ENCODE results near the gene ING3.
A peak's percentile ranks its signal among the peaks of the same experiment; 100 is the strongest.

ING3 gene

GRCh38 chr7:120988591-120989256 is 38.1 kb downstream of the ING3 start, which contains the start of gene CPED1:
Gene CPED1, plus strand, starts transcription at chr7:120988711. Its CDS starts 911 bp downstream, at chr7:120989622.
- peak in 1 of 2 donors; percentile 5 for DNase-seq (ENCODE audit: low read depth in 1 of 2, low spot score in 1 of 2)

- no peak for DNase-seq (ENCODE audit: low read depth in 1 of 2, low spot score in 1 of 2)
Measured at GRCh38 chr7:120989257-120990220, 39.0 kb downstream of the ING3 start.

GRCh38 chr7:120990468-120991118 is 40.0 kb downstream of the ING3 start:
- DNase-seq (ENCODE audit: low read depth in 1 of 2, low spot score in 1 of 2): no peak

- no peak for DNase-seq (ENCODE audit: low read depth in 1 of 2, low spot score in 1 of 2)
Measured at GRCh38 chr7:120991161-120991560, 40.6 kb downstream of the ING3 start.

- no peak for DNase-seq (ENCODE audit: low read depth in 1 of 2, low spot score in 1 of 2)
Measured at GRCh38 chr7:120991581-120991980, 41.0 kb downstream of the ING3 start.

- DNase-seq (ENCODE audit: low read depth in 1 of 2, low spot score in 1 of 2): no peak
Measured at GRCh38 chr7:120992272-120992964, 41.8 kb downstream of the ING3 start.

- no peak for DNase-seq (ENCODE audit: low read depth in 1 of 2, low spot score in 1 of 2)
Measured at GRCh38 chr7:120992965-120993494, 42.5 kb downstream of the ING3 start.

GRCh38 chr7:120993553-120994191 is 43.1 kb downstream of the ING3 start:
- DNase-seq (ENCODE audit: low read depth in 1 of 2, low spot score in 1 of 2): no peak

- DNase-seq (ENCODE audit: low read depth in 1 of 2, low spot score in 1 of 2): no peak
Measured at GRCh38 chr7:120994512-120995410, 44.2 kb downstream of the ING3 start.

GRCh38 chr7:120995654-120996053 is 45.1 kb downstream of the ING3 start:
- no peak for DNase-seq (ENCODE audit: low read depth in 1 of 2, low spot score in 1 of 2)

GRCh38 chr7:120996333-120996987 is 45.9 kb downstream of the ING3 start:
- DNase-seq (ENCODE audit: low read depth in 1 of 2, low spot score in 1 of 2): no peak

GRCh38 chr7:120996988-120997345 is 46.4 kb downstream of the ING3 start:
- DNase-seq (ENCODE audit: low read depth in 1 of 2, low spot score in 1 of 2): no peak

- no peak for DNase-seq (ENCODE audit: low read depth in 1 of 2, low spot score in 1 of 2)
Measured at GRCh38 chr7:120997882-120998474, 47.4 kb downstream of the ING3 start.

GRCh38 chr7:120998520-120998919 is 47.9 kb downstream of the ING3 start:
- no peak for DNase-seq (ENCODE audit: low read depth in 1 of 2, low spot score in 1 of 2)

GRCh38 chr7:120998996-120999565 is 48.5 kb downstream of the ING3 start:
- DNase-seq (ENCODE audit: low read depth in 1 of 2, low spot score in 1 of 2): no peak

GRCh38 chr7:121000081-121000983 is 49.8 kb downstream of the ING3 start:
- no peak for DNase-seq (ENCODE audit: low read depth in 1 of 2, low spot score in 1 of 2)

Measured in activated CD4-positive, alpha-beta T cell treated with anti-CD3 and anti-CD28 coated beads, Interleukin-2, amount 50 U/mL, for 24 hours (primary cell).